Cardiac fibroblast (primary cell): ENCODE results near the gene LITAF.

ENCODE experiments used
- DNase-seq, 2 donors: peaks; one replicate each; pipeline versions ENCODE4 v3.0.0 to v3.0.0-alpha.2; 2010; ENCODE audit warnings: low read depth in 2 of 2
- H3K4me3 ChIP-seq, 2 donors: replicated peaks in 1 of 2; 1 replicate in 1 of 2; 2 replicates in 1 of 2; pipeline ENCODE4 v1.5.1; 2011; ENCODE audit warnings: low read depth in 2 of 2, low read length in 2 of 2, mild to moderate bottlenecking in 2 of 2, moderate library complexity in 1 of 2
- TF ChIP-seq, protein P1 (sequence below): IDR thresholded peaks from one replicate; pipeline ENCODE4 v1.5.1; 2011; ENCODE audit warnings: low read depth, mild to moderate bottlenecking, low read length, inconsistent platforms

Gene LITAF

DNA sequence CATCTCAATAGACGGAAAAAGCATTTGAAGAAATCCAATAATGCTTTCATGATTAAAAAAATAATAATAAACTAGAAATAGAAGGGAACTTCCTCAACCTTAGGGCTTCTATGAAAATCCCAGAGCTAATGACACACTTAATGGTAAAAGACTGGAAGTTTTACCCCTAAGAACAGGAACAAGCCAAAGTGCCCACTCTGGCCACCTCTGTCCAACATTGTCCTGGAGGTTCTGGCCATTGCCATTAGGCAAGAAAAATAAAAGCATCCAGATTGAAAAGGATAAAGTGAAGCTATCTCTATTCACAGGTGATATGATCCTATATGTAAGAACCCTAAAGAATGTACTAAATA lies 2.5 kb upstream of the LITAF start:
- DNase-seq, result no peak
- TF ChIP-seq, protein P1, sequence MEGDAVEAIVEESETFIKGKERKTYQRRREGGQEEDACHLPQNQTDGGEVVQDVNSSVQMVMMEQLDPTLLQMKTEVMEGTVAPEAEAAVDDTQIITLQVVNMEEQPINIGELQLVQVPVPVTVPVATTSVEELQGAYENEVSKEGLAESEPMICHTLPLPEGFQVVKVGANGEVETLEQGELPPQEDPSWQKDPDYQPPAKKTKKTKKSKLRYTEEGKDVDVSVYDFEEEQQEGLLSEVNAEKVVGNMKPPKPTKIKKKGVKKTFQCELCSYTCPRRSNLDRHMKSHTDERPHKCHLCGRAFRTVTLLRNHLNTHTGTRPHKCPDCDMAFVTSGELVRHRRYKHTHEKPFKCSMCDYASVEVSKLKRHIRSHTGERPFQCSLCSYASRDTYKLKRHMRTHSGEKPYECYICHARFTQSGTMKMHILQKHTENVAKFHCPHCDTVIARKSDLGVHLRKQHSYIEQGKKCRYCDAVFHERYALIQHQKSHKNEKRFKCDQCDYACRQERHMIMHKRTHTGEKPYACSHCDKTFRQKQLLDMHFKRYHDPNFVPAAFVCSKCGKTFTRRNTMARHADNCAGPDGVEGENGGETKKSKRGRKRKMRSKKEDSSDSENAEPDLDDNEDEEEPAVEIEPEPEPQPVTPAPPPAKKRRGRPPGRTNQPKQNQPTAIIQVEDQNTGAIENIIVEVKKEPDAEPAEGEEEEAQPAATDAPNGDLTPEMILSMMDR, result no peak
- no peak overlapping the region for H3K4me3 ChIP-seq

DNA sequence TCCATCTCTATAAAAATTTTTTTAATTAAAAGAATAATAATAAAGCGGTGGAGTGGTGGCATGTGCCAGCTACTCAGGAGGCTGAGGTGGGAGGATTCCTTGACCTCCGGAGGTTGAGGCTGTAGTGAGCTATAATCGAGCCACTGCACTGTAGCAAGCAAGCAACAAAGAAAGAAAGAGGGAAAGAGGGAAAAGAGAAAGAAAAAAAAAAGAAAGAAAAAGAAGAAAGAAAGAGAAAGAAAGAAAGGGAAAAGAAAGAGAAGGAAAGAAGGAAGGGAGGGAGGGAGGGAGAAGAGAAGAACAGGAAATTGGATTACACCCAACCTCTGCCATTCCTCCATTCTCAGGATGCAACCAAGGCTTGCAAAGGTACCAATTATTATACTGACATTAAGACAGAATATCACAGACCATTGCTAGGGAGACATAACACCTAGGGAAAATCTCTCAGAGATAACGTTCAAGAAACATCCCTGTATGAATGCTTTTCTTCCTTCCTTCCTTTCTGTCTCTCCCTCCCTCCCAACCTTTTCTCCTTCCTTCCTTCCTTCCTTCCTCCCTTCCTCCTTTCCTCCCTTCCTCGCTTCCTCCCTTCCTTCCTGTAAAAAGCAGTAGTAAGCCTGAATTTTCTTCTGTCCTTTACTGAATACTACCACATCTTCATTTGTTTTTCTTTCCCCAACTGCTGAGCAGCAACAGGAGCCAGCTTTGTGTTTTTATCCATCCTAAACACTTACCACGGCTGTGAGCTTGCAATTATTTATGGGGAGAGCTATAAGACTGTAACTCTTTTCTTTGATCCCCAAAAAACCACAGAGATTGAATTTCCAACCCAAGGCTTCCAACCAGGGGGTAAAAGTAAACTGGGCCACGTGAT lies 1.8 kb upstream of the LITAF start:
- DNase-seq, result no peak
- no peak overlapping the region for H3K4me3 ChIP-seq
- TF ChIP-seq, protein P1, result no peak

DNA sequence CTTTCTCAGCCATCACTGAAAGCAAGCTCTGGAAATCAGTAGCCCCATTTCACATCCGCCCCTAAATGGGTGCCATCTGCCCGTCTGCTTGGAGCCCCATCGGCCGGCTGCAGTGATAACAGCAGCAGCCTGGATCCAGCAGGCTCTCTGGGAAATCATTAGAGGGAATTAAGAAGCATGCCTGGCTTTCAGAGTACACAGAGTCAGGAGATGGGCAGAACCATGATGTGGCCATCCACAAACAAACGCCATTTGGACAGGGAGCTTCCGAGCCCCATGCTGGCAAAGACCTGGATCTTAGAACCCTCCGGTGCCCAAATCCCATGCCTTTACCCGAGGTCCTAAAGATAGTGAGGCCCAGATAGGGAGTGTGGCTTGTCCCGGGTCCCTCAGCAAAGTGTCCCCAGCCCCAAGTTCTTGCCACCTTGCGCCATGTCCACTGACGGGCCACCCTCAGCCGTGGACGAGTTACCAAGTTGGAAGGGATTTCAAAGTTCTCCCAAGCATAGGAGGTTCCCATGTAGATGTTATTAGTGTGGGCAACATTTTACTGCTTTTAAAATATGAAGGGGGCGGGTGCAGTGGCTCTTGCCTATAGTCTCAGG lies 1.0 kb upstream of the LITAF start:
- TF ChIP-seq, protein P1, result no peak
- DNase-seq, result no peak
- peak overlapping the region; percentile 71 to 73 for H3K4me3 ChIP-seq

DNA sequence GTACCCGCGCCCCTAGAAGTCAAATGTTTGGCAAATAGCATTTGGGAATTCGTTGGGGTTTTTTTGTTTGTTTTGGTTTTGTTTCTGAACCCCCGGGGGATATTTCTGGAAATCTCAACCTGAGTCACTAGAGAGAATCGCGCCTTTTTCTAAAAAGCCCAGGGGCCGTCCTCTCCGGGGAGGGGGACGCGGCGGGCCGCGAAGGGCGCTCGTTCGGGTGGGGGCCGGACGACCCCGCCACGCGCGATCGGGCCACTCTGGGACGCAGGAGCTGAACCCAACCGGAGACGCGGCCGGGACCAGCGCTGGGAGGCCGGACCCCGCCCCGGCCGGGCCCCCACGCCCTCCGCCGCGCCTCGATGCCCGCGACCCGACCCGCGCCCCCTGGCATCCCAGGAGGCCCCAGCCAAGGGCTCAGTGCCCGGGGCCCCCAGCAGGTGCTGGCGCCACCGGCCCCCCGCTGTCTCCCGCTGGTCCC lies 302 bp downstream of the LITAF start:
- TF ChIP-seq, protein P1, result no peak
- H3K4me3 ChIP-seq, result peak overlapping the region; percentile 71 to 73
- no peak for DNase-seq

DNA sequence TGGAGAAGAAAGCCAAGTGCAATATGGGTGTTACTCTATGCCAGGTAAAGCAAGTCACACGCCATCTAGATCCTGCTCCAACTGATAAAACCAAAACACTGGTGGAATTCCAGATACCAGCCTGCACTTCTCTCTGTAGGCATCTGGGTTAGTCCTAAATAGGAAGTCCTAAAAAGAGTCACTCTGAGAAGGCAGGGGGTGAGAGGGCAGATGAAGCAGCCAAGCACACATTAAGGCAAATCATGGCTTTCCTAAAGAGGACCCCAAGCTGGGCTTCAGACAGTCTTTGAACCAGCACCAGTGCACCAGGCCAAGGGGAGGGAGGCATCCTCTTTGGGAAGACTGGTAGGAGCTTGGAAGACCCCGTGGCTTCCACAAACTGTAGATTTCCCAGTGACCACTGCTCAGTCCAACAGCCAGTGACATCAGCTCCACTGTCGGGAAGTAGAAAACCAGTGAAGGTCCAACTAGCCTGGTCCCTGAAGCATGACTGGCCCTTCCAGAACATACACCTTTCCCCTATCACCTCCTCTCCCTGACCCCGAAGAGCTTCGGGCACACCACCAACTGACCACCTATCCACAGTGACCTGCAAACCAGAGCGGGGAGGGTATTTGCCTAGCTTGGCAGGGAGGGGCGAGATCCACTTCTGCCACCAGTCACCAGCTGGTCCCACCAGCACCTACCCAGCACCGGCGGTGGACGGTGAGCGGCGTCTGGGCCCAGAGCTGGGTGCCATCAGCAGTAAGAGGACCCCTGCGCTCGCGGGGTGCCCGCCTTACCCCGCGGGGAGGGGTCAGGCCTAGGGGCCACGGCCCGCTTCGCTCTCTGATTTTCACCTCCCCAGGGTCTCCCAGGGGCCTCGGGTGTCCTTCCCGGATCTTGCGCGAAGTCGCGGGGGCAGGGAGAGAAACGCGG lies 1.0 kb downstream of the LITAF start:
- H3K4me3 ChIP-seq, result peak overlapping the region; percentile 71 to 73
- TF ChIP-seq, protein P1, result no peak
- peak in 1 of 2 donors; percentile 45 for DNase-seq

DNA sequence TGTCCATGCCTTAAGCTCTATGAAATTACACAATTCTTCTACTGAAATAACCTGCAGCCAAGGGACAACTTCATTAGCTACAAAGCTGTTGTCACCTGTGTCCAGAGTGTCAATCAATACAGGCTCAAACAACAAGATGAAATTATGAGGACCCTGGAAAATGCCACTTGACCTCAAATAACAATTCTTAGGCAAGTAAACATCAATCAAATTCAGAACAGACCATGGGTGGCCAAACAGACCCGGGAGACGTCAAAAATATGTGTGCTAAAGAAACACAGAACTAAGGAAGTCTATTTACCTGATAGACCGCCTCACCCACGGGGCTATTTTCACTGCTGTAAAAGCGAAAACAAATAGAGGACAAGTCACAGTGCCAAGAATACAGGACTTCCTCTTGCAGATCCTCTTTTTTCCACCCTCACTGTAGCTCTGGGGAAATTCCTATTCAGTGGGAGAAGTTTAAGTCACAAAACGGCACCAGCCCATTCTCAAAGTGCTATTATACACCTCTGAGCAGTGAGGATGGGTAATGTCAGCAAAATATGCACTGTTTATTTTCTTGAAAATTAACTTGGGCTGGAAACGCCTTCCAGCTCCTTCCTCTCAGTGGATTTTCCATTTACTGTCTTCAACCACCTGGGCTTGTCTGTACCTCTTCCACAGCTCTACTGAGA lies 2.7 kb downstream of the LITAF start:
- H3K4me3 ChIP-seq, result peak overlapping the region in 1 of 2 donors; percentile 18
- TF ChIP-seq, protein P1, result no peak
- no peak for DNase-seq
